Activated CD8-positive, alpha-beta memory T cell treated with anti-CD3 and anti-CD28 coated beads, Interleukin-2, amount 50 U/mL, for 24 hours (primary cell): ENCODE data around the gene LNPK.
"Not testable (repeated sequence)": the region's sequence is repeated elsewhere in the genome, so short reads cannot be mapped to it uniquely, and the experiment has no call there.

Experiments used
- DNase-seq: peaks from one replicate; pipeline ENCODE4 v3.0.0-alpha.2; 2020; ENCODE audit errors: extremely low read depth

Gene LNPK

GRCh38 chr2:175973373-175973772, 28.7 kb downstream of the LNPK start:
- no peak for DNase-seq

- DNase-seq: no peak
Measured at GRCh38 chr2:175966839-175967238, 35.2 kb downstream of the LNPK start.

- no peak for DNase-seq
Measured at GRCh38 chr2:175965773-175966172, 36.3 kb downstream of the LNPK start.

- DNase-seq: no peak
Measured at GRCh38 chr2:175964195-175964594, 37.9 kb downstream of the LNPK start.

- DNase-seq: not testable (repeated sequence)
Measured at GRCh38 chr2:175963171-175963570, 38.9 kb downstream of the LNPK start.

- DNase-seq: no peak
Measured at GRCh38 chr2:175957845-175958244, 44.2 kb downstream of the LNPK start.

GRCh38 chr2:175955136-175955535, 46.9 kb downstream of the LNPK start:
- no peak for DNase-seq

GRCh38 chr2:175950512-175950911, 51.6 kb downstream of the LNPK start:
- DNase-seq: no peak

- no peak for DNase-seq
Measured at GRCh38 chr2:175948191-175948590, 53.9 kb downstream of the LNPK start.

GRCh38 chr2:175947073-175947472, 55.0 kb downstream of the LNPK start:
- no peak for DNase-seq

- DNase-seq: no peak
Measured at GRCh38 chr2:175941699-175942098, 60.4 kb downstream of the LNPK start.

- no peak for DNase-seq
Measured at GRCh38 chr2:175937216-175937615, 64.9 kb downstream of the LNPK start.

- DNase-seq: no peak
Measured at GRCh38 chr2:175935289-175936181, 66.5 kb downstream of the LNPK start.

GRCh38 chr2:175932675-175933074, 69.4 kb downstream of the LNPK start:
- DNase-seq: no peak

- DNase-seq: no peak
Measured at GRCh38 chr2:175931805-175932204, 70.3 kb downstream of the LNPK start.

- DNase-seq: no peak
Measured at GRCh38 chr2:175930504-175930903, 71.6 kb downstream of the LNPK start.

- DNase-seq: no peak
Measured at GRCh38 chr2:175929850-175930249, 72.2 kb downstream of the LNPK start.

- no peak for DNase-seq
Measured at GRCh38 chr2:175926272-175926671, 75.8 kb downstream of the LNPK start.

- no peak for DNase-seq
Measured at GRCh38 chr2:175922160-175922559, 79.9 kb downstream of the LNPK start.

- no peak for DNase-seq
Measured at GRCh38 chr2:175918935-175919334, 83.1 kb downstream of the LNPK start.

- no peak for DNase-seq
Measured at GRCh38 chr2:175914846-175915245, 87.2 kb downstream of the LNPK start.

GRCh38 chr2:175913849-175914743, 88.0 kb downstream of the LNPK start:
- not testable (repeated sequence) for DNase-seq

GRCh38 chr2:175913267-175913666, 88.8 kb downstream of the LNPK start:
- not testable (repeated sequence) for DNase-seq
